GM21528 (cell line): ENCODE measurements around the gene AP1B1.
"Not testable (repeated sequence)": the region's sequence is repeated elsewhere in the genome, so short reads cannot be mapped to it uniquely, and the experiment has no call there.

ENCODE experiments used
- ATAC-seq: cut with Tn5 transposase; IDR thresholded peaks from one replicate; pipeline ENCODE4 v1.9.1; 2021; ENCODE audit warnings: mild to moderate bottlenecking, moderate library complexity; ENCODE audit not compliant: unreplicated experiment, low FRiP score

The AP1B1 gene

GRCh38 chr22:29352778-29353177, 35.6 kb downstream of the AP1B1 start:
- no peak for ATAC-seq

GRCh38 chr22:29351891-29352290, 36.5 kb downstream of the AP1B1 start:
- no peak for ATAC-seq

- ATAC-seq, result no peak
These were observed 37.3 kb downstream of the AP1B1 start for GRCh38 chr22:29351042-29351441.

GRCh38 chr22:29348956-29349355, 39.4 kb downstream of the AP1B1 start:
- ATAC-seq, result no peak

- ATAC-seq, result no peak
These were observed 40.3 kb downstream of the AP1B1 start for GRCh38 chr22:29348041-29348440.

GRCh38 chr22:29346659-29347058, 41.7 kb downstream of the AP1B1 start:
- ATAC-seq, result no peak

- ATAC-seq, result no peak
These were observed 42.4 kb downstream of the AP1B1 start for GRCh38 chr22:29345932-29346331.

GRCh38 chr22:29344889-29345288, 43.5 kb downstream of the AP1B1 start:
- not testable (repeated sequence) for ATAC-seq

- ATAC-seq, result no peak
These were observed 44.2 kb downstream of the AP1B1 start for GRCh38 chr22:29344137-29344536.

- ATAC-seq, result no peak
These were observed 45.0 kb downstream of the AP1B1 start for GRCh38 chr22:29343313-29343805.

- ATAC-seq, result no peak
These were observed 45.6 kb downstream of the AP1B1 start for GRCh38 chr22:29342577-29343312.

GRCh38 chr22:29342177-29342576, 46.2 kb downstream of the AP1B1 start:
- ATAC-seq, result no peak

GRCh38 chr22:29341849-29342127, 46.6 kb downstream of the AP1B1 start:
- no peak for ATAC-seq

- ATAC-seq, result no peak
These were observed 47.1 kb downstream of the AP1B1 start for GRCh38 chr22:29341056-29341848.

GRCh38 chr22:29340566-29340965, 47.8 kb downstream of the AP1B1 start:
- no peak for ATAC-seq

- ATAC-seq, result no peak
These were observed 48.8 kb downstream of the AP1B1 start for GRCh38 chr22:29339381-29340235.

- no peak for ATAC-seq
These were observed 50.0 kb downstream of the AP1B1 start for GRCh38 chr22:29338398-29338797.

GRCh38 chr22:29337631-29338284, 50.6 kb downstream of the AP1B1 start:
- no peak for ATAC-seq

GRCh38 chr22:29336751-29337490, 51.4 kb downstream of the AP1B1 start:
- no peak for ATAC-seq

GRCh38 chr22:29335656-29336055, 52.7 kb downstream of the AP1B1 start:
- ATAC-seq, result no peak
